Neural progenitor cell (in vitro differentiated cells): ENCODE measurements around the gene ANLN.
A peak's percentile ranks its signal among the peaks of the same experiment; 100 is the strongest.

ENCODE experiments used
- CTCF ChIP-seq: fragments of 200-600 bp; sonication (generic); IDR thresholded peaks from 2 replicates; pipeline ENCODE4 v1.5.1; 2017; ENCODE audit warnings: antibody characterized with exemption, mild to moderate bottlenecking
- EZH2phosphoT487 ChIP-seq: fragments of 200-600 bp; sonication (generic); IDR thresholded peaks from 2 replicates; pipeline ENCODE4 v1.6.1; 2017; ENCODE audit warnings: antibody characterized with exemption

- TF ChIP-seq CTCF (peak; percentile 79), EZH2phosphoT487 (no peak)
These were observed 22.7 kb upstream of the ANLN start for GRCh38 chr7:36366718-36367560.
